SK-N-MC (cell line): ENCODE measurements around the gene DHRS1.

ENCODE experiments used
- EZH2 ChIP-seq: fragments of 200-600 bp; sonication (generic); IDR thresholded peaks from one replicate; pipeline ENCODE4 v1.6.1; 2017; ENCODE audit warnings: antibody characterized with exemption
- FOXP2 ChIP-seq: optimal IDR thresholded peaks from 2 replicates; pipeline ENCODE3; 2011; ENCODE audit warnings: mild to moderate bottlenecking, moderate library complexity; ENCODE audit not compliant: insufficient read depth; ENCODE audit errors: extremely low read length, control extremely low read depth
- POLR2AphosphoS5 ChIP-seq: IDR thresholded peaks from 2 replicates; pipeline ENCODE4 v1.6.1; 2012; ENCODE audit warnings: mild to moderate bottlenecking, low read depth, low read length, borderline replicate concordance

GRCh38 chr14:24271834-24272263 lies 27.7 kb downstream of the DHRS1 start:
- TF ChIP-seq EZH2 (no peak), POLR2AphosphoS5 (no peak), FOXP2 (no peak)
